Measurements from ENCODE around the gene DCXR. TPM values are rescaled to one million over a fixed set of nuclear protein-coding genes. Genes with fewer than 3 reads are reported as not detected.

Gene DCXR
- total RNA-seq, 1 experiment from 2014 or later, result 306 TPM

- TF ChIP-seq EZH2phosphoT487 (IDR thresholded peaks at IDR 0.05; ENCODE audit: borderline replicate concordance) (no peak), YY1 (IDR thresholded peaks at IDR 0.05; ENCODE audit: extremely low read depth, insufficient replicate concordance, low read depth, low read length) (no peak), EZH2 (IDR thresholded peaks at IDR 0.05) (no peak), JUND (IDR thresholded peaks at IDR 0.05) (no peak), POLR2A (IDR thresholded peaks at IDR 0.05; ENCODE audit: borderline replicate concordance, extremely low read depth, insufficient read depth, insufficient read length) (no peak)
These were observed 20.5 kb downstream of the DCXR start (continued) for GRCh38 chr17:82016875-82017459.

GRCh38 chr17:82016061-82016874 is 21.2 kb downstream of the DCXR start:
- BruUV-seq (replicated peaks), result no TSS peak

More at GRCh38 chr17:82016061-82016874, 21.2 kb downstream of the DCXR start:
- intact Hi-C loops (cut with micrococcal nuclease), result no loop called here
- ChIA-PET RAD21 (ENCODE audit: low non-redundant PET in 1 of 2, low total read pairs in 2 of 2, uncharacterized antibody in 2 of 2, unreplicated experiment in 2 of 2) (no interaction called here), POLR2A (interaction anchor here (0.9 kb wide), 1 partner anchor 57 kb away, joined by 3 read pairs; no protein-coding TSS in a partner anchor), CTCF (no interaction called here)
- no peak for ATAC-seq
- peaks cover 21 to 31% of the 10 kb centered on the region in 2 experiments for H3K4me1 ChIP-seq (ENCODE audit: control insufficient read depth in 1 of 2, insufficient read depth in 2 of 2, low read length in 2 of 2)
- H3K4me3 ChIP-seq (replicated peaks in 1 of 2; ENCODE audit: low read depth in 1 of 2, low read length in 2 of 2), result no peak overlapping the region
- no peaks in the 10 kb centered on the region for H3K27me3 ChIP-seq (ENCODE audit: insufficient read depth, low read length)
- no peak overlapping the region; the same call in 1 of the 2 replicates for H3K27ac ChIP-seq (ENCODE audit: low read depth, low read length)
- H3K9me2 ChIP-seq (ENCODE audit: insufficient read depth), result no peaks in the 10 kb centered on the region
- H3K4me2 ChIP-seq (ENCODE audit: low read length), result no peak overlapping the region
- TF ChIP-seq POLR2A (IDR thresholded peaks at IDR 0.05; ENCODE audit: borderline replicate concordance, extremely low read depth, insufficient read depth, insufficient read length) (no peak), ZBTB33 (IDR thresholded peaks at IDR 0.05; ENCODE audit: extremely low read depth, insufficient replicate concordance, low read length) (no peak), ZFX (IDR thresholded peaks at IDR 0.05) (no peak), SRF (IDR thresholded peaks at IDR 0.05; ENCODE audit: low read depth) (no peak), JUND (IDR thresholded peaks at IDR 0.05) (no peak)
- H3K9ac ChIP-seq (ENCODE audit: low read length), result no peak overlapping the region
- no peak for DNase-seq (ENCODE audit: low read depth, low spot score)
- H2AFZ ChIP-seq (ENCODE audit: low read depth, low read length, poor library complexity, severe bottlenecking), result no peak overlapping the region
- peaks cover 0 to 10% of the 10 kb centered on the region in 2 experiments; a peak in 1 of 4 replicates for H3K36me3 ChIP-seq (ENCODE audit: control insufficient read depth in 1 of 2, insufficient read depth in 2 of 2, low read length in 2 of 2)
- H4K20me1 ChIP-seq (ENCODE audit: insufficient read depth), result peaks cover under 1% of the 10 kb centered on the region; the same call in 1 of the 2 replicates
- no peaks in the 10 kb centered on the region for H3K9me3 ChIP-seq (ENCODE audit: control insufficient read depth in 1 of 2, insufficient read depth in 1 of 2, low read depth in 1 of 2, low read length in 2 of 2)
- H3K79me2 ChIP-seq (ENCODE audit: insufficient read depth, low read length), result peaks cover 20% of the 10 kb centered on the region
